WTC11 (cell line): ENCODE results near the gene FAM200A.

Source experiments
- ATF1 ChIP-seq: sonication (generic); formaldehyde crosslinking; IDR thresholded peaks from 2 replicates; pipeline ENCODE4 v1.8.1; 2023; ENCODE audit warnings: mild to moderate bottlenecking, moderate library complexity, missing genetic modification reagents
- FOXK1 ChIP-seq: sonication (generic); formaldehyde crosslinking; IDR thresholded peaks from 2 replicates; pipeline ENCODE4 v1.8.0; 2022; ENCODE audit warnings: mild to moderate bottlenecking, moderate library complexity, missing genetic modification reagents
- FOXP4 ChIP-seq: sonication (generic); formaldehyde crosslinking; IDR thresholded peaks from 2 replicates; pipeline ENCODE4 v1.8.0; 2022; ENCODE audit warnings: mild to moderate bottlenecking, missing genetic modification reagents
- HMGXB4 ChIP-seq: sonication (generic); formaldehyde crosslinking; IDR thresholded peaks from 2 replicates; pipeline ENCODE4 v1.8.1; 2023; ENCODE audit warnings: mild to moderate bottlenecking, moderate library complexity, missing genetic modification reagents
- NR1H2 ChIP-seq: sonication (generic); formaldehyde crosslinking; IDR thresholded peaks from 2 replicates; pipeline ENCODE4 v1.9.0; 2021; ENCODE audit warnings: mild to moderate bottlenecking, moderate library complexity, missing genetic modification reagents
- PRRX2 ChIP-seq: fragments of 250-450 bp; sonication (Bioruptor Pico); IDR thresholded peaks from 2 replicates; pipeline ENCODE4 v1.8.0; 2021; ENCODE audit warnings: mild to moderate bottlenecking
- SMAD3 ChIP-seq: sonication (generic); formaldehyde crosslinking; IDR thresholded peaks from 2 replicates; pipeline ENCODE4 v1.8.0; 2022; ENCODE audit warnings: missing genetic modification reagents, mild to moderate bottlenecking, borderline replicate concordance
- TCF7 ChIP-seq: sonication (generic); formaldehyde crosslinking; IDR thresholded peaks from 2 replicates; pipeline ENCODE4 v1.8.0; 2022; ENCODE audit warnings: mild to moderate bottlenecking, low read depth, missing genetic modification reagents, moderate library complexity
- USF1 ChIP-seq: sonication (generic); formaldehyde crosslinking; IDR thresholded peaks from 2 replicates; pipeline ENCODE4 v1.8.0; 2022; ENCODE audit warnings: mild to moderate bottlenecking, missing genetic modification reagents
- ZNF671 ChIP-seq: fragments of 250-450 bp; sonication (Bioruptor Pico); IDR thresholded peaks from 2 replicates; pipeline ENCODE4 v1.8.0; 2021; ENCODE audit warnings: mild to moderate bottlenecking
- TF ChIP-seq, protein P1 (sequence below): fragments of 200-600 bp; IDR thresholded peaks from 2 replicates; pipeline ENCODE4 v1.8.0; 2022; ENCODE audit warnings: antibody characterized with exemption
- TF ChIP-seq, protein P2 (sequence below): sonication (generic); formaldehyde crosslinking; IDR thresholded peaks from 2 replicates; pipeline ENCODE4 v1.8.0; 2023; ENCODE audit warnings: missing genetic modification reagents

DNA sequence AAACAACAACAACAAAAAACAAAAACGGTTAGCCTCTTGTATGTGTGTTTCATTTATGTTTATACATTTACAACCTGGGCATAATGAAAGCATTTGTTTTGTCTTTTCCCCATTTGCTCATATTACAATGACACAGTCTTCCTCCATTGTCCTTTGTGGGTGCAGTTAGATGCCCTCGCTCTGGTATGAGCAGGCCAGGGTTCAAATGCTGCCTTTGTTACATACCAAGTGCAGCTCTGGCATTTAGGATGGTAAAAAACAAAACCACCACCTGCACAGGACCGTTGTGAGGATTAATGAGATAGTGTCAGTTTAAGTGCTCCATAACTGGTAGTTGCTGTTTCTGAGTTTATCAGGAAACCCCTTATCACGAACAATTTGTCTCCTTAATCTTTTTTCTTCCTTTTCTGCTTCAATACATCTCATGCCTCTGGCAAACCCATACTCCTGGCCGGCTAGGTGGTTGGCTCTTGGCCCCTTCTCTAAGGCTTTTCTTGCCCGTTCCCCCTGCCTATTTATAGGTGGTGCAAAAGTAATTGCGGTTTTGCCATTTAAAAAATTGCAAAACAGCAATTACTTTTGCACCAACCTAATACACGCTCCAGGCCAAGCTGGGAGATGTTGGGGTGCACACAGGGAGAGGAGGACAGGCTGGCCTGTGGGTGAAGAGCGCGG is 27.5 kb upstream of the FAM200A start:
- TF ChIP-seq, protein P1, sequence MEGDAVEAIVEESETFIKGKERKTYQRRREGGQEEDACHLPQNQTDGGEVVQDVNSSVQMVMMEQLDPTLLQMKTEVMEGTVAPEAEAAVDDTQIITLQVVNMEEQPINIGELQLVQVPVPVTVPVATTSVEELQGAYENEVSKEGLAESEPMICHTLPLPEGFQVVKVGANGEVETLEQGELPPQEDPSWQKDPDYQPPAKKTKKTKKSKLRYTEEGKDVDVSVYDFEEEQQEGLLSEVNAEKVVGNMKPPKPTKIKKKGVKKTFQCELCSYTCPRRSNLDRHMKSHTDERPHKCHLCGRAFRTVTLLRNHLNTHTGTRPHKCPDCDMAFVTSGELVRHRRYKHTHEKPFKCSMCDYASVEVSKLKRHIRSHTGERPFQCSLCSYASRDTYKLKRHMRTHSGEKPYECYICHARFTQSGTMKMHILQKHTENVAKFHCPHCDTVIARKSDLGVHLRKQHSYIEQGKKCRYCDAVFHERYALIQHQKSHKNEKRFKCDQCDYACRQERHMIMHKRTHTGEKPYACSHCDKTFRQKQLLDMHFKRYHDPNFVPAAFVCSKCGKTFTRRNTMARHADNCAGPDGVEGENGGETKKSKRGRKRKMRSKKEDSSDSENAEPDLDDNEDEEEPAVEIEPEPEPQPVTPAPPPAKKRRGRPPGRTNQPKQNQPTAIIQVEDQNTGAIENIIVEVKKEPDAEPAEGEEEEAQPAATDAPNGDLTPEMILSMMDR: no peak
- TF ChIP-seq, protein P2, sequence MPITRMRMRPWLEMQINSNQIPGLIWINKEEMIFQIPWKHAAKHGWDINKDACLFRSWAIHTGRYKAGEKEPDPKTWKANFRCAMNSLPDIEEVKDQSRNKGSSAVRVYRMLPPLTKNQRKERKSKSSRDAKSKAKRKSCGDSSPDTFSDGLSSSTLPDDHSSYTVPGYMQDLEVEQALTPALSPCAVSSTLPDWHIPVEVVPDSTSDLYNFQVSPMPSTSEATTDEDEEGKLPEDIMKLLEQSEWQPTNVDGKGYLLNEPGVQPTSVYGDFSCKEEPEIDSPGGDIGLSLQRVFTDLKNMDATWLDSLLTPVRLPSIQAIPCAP (CRISPR knock-in tag): no peak
- TF ChIP-seq FOXP4 (CRISPR knock-in tag) (no peak), ATF1 (CRISPR knock-in tag) (no peak), USF1 (CRISPR knock-in tag) (no peak), NR1H2 (CRISPR knock-in tag) (no peak), SMAD3 (CRISPR knock-in tag) (no peak), HMGXB4 (no peak), ZNF671 (CRISPR knock-in tag) (no peak), TCF7 (CRISPR knock-in tag) (no peak), FOXK1 (CRISPR knock-in tag) (no peak), PRRX2 (no peak)
